Breast epithelium (tissue), 3 donors: ENCODE results near the gene LCAT.
"Not testable (repeated sequence)": the region's sequence is repeated elsewhere in the genome, so short reads cannot be mapped to it uniquely, and the experiment has no call there.

Experiments
- CTCF ChIP-seq, 3 donors: fragments of 450-650 bp; IDR thresholded peaks; one replicate each; pipeline ENCODE4 v1.5.1; 2016 to 2017; ENCODE audit warnings: antibody characterized with exemption in 3 of 3, mild to moderate bottlenecking in 3 of 3, moderate library complexity in 3 of 3
- POLR2A ChIP-seq: fragments of 450-650 bp; IDR thresholded peaks from one replicate; pipeline ENCODE4 v1.6.1; 2016; ENCODE audit warnings: antibody characterized with exemption, mild to moderate bottlenecking, moderate library complexity
- POLR2AphosphoS5 ChIP-seq, 3 donors: sonication (generic); formaldehyde crosslinking; IDR thresholded peaks; one replicate each; pipeline ENCODE4 v1.6.1; 2017; ENCODE audit warnings: antibody characterized with exemption in 3 of 3

DNA sequence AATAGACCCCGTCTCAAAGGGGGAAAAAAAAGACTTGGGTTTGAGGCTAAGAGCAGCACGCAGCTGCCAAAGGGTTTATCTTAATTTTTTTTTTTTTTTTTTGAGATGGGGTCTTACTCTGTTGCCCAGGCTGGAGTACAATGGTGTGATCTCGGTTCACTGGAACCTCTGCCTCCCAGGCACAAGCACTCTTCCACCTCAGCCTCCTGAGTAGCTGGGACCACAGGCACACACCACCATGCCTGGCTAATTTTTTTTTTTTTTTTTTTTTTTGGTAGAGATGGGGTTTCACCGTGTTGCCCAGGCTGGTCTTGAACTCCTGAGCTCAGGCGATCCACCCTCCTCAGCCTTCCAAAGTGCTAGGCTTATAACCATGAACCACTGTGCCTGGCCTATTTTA, 6.2 kb downstream of the LCAT start:
- not testable (repeated sequence) for TF ChIP-seq CTCF (IDR thresholded peaks at IDR 0.05); POLR2A; POLR2AphosphoS5 (IDR thresholded peaks at IDR 0.05)
